Pons (tissue), 1 donor: Measurements from ENCODE around the gene MGLL.

ENCODE experiments used
- DNase-seq: peaks from one replicate; pipeline ENCODE4 v3.0.0-alpha.2; 2016; ENCODE audit warnings: low spot score

MGLL gene

DNA sequence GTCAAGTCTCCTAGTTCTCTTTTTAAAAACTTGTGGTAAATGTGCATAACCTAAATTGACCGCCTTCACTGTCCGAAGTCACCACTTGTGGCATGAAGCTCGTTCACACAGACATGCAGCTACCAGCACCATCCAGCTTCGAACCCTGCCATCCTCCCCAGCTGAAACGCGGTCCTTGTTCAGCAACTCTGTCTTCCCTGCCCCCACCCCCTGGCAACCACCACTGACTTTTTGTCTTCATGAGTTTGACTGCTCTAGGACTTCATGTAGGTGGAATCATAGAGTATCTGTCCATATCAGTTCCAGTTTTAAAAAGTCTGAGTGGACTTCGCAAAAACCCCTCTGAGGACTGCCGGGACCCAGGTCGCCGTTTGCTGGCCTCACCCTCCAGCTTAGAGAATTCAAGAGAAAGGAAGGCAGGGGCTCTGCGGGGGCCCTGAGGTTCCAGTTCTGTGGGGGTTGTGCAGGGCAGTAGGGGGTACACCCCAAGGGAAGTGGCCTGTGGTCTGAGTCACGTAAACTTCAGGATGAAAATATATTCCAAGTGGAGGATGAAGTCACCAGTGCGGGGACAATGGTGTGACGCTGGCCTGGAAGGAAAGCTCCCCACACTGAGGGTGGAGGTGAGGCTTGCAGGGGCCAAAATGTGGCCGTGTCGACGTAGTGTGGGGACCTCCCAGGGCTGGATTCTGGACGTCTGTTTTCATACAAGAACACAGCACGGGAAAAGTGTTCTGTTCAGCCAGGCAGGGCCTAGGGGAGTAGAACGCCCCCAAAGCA, 82.0 kb downstream of the MGLL start:
- DNase-seq = no peak

DNA sequence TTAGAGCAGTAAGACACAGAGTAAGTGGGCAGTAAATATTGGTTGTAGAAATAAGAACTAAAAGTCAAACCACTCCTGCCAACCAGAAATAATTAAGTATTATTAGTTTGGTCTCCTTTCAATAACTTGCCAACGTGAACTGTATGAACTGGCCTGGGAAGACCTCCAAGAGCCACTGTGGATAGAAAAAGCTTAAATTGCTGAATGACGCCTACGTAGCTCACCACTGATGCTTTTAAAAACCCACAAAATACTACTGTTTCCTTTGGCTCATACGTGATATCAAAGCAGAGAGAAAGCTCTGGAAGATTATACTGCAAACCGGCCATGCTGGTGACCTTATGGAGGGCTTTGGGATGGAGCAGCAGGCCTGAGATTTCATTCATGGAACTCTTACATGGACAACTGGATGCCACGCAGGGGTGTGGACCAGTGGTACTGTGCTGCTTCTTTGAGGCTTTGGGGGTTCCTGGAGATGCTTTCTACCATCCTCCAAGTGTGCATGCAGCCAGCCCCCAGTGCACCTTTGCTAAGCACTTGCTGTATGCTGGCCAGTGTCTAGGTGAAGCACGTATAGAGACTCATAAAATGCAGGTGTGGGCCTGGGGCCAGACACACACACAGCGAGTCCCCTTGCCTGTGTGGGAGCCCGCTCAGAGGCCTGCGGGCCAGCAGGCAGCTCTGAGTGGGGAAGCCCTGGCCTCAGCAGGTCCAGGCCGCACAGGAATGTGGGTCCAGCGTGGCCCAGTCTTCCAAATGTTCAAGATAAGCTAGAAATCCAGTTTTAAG, 82.8 kb downstream of the MGLL start:
- no peak for DNase-seq

DNA sequence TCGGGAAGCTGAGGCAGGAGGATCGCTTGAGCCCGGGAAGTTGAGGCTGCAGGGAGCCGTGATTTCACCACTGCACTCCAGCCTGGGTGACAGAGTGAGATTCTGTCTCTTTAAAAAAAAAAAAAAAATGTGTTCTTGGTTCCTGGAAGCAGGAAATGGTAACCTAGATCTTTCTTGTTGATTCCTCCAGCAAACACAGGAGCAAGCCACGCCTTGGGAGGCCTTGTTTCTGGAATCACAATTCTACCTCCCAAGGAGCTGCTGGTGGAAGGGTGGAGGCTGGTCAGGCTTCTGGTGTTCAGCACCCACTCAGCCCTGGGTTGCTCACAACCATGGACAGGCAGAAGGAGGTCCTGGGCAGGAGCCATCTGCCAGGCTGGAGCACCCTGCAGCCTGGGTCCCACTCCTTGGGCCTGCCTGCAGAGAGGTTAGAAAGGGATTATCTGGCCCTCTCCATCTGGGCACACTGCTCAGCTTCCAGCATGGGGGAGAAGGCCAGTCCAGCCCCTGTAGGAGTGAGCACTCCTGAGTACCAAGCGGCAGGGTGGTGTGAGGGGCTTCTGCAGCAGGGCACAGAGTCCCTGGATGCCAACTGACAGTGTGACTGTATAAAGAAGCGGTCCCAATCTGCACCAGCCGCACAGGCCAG, 84.0 kb downstream of the MGLL start:
- DNase-seq = no peak

DNA sequence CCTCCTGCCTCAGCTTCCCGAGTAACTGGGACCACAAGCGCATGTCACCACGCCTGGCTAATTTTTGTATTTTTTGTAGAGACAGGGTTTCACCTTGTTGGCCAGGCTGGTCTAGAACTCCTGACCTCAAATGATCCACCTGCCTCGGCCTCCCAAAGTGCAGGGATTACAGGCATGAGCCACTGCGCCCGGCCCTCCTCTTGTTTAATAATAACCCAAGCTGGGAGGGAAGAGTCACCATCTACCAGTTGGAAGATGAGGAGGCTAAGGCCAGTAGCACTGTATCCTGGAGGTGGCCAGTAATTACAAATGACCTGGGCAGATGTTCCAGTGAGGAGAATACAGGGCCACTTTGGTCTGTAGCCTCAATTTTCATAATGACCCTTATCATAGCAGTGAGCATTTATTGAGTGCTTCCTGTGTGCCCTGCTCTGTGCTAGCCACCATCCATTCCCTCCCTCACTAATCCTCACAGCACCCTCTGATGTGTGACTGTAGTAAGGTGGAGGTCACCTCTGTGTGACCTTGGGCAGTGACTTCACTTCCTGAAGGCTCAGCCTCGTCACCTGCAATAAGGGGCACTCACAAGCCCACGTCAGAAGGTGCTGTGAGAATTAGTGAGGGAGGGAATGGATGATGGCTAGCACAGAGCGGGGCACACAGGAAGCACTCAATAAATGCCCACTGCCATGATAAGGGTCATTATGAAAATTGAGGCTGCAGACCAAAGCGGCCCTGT, 85.3 kb downstream of the MGLL start:
- no peak for DNase-seq

DNA sequence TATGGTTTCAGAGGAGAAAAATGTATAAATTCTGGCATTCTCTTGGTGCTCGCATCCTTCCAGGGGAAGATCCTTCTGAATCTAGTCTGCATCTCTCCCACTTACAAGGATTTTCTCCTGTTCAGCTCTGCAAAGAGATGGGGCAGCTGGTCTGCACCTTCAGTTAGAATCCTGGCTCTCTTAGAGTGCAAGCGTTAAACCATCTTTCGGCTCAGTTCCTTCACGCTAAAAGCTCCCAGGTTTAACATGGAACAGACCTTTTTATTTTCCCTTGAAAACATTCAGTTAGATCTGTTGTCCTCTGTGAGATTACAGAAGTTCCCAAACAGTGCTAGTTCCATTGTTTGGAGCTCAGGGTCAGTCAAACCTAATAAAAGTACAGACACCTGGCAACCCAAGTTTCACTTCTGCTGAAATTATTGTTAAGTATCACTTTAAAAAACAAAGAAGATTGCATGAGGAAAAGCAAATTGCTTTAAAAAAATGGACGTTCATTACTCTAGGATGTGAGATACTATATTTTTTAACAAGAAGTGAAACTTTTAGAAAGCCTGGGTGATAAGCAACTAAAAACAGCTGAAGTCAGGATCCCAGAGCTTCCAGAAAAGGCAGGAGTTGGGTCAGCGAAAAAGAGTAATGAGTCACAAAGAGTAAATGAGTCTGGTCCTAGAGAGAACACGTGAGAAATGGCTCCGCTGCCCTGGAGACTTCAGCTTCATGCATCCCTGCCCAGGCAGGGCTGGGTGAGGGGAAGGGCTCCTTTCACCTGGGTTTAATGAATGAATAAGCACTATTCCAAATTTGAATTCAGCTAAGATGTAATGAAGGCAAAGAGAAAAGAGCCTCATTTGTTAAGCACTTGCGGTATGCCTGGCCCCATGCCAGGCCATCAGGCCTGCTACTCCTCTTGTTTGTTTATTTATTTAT, 86.3 kb downstream of the MGLL start:
- peak; percentile 80 for DNase-seq

DNA sequence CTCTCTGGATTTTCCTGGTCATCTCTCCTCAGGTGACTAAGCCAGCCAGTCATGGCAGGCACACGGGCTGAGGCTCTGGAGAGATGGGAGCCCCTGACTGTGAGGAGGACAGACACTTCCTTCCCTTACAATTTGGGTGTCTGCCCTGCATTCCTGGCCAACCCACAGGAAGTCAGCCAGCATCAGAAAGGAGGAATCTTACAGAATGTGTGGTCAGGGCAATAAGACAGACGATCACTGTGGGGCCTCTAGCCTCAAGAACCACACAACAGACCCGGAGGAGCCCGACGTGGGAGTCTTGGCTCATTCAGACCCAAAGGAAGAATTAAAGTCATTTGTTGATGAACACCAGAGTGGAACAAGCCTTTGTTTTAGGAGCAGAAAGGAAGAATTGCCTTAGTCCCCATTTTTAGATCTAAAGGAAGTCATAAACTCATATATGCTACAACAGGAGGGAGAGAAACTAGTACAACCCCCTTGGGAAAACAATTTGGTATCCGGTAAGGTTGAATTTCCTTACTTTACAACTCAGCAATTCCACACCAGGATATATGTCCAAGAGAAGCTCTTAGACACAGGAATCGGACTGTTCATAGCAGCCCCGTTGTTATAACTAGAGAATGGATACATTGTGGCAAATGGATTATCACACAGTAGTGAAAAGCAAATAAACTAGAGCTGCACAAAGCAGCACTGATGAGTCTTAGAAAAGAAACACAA, 87.4 kb downstream of the MGLL start:
- DNase-seq = peak; percentile 81

DNA sequence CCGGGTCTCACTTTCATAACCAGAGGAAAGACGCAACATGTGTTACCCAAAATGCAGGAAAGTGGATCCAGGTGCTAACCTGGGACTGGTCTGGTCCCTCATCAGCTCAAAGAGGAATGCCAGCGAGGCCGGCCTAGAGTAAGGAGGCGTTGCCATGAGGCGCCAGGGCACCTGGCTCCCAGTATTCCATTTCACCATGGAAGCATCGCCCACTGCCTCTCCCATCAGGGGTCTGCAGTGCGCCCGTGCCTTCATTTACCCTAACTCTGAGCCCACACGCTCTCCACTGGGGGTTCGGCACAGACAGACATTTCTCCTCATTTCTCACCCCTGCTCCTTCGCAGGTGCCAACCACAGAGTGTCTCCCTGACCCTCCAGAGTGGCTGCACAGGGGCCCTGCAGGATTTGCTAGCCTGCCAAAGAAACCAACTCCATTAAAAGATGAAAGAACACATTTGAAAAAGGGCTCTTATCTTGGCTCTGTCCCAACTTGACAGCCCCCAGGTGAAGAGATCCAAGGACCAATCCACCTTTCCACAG, 88.1 kb downstream of the MGLL start:
- DNase-seq = no peak

DNA sequence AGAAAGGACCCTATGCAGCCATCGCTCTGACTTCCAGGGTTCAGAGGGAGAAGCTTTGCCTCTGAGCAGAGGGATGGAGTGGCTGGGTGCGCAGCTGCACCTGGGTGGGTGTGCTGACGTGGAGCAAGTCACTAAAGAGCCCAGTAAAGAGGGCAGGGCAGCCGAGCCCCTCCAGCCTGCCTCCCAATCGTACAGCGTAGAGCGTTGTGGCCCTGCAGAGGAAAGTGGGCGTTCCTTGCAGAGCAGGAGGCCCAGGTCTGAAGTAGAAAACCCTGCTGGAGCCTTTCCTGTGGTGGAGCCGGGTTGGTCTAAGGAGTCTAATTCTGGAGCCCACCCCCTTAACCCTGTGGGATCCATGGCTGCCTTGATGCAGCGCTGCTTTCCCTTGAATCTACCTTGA, 88.5 kb downstream of the MGLL start:
- DNase-seq = no peak

DNA sequence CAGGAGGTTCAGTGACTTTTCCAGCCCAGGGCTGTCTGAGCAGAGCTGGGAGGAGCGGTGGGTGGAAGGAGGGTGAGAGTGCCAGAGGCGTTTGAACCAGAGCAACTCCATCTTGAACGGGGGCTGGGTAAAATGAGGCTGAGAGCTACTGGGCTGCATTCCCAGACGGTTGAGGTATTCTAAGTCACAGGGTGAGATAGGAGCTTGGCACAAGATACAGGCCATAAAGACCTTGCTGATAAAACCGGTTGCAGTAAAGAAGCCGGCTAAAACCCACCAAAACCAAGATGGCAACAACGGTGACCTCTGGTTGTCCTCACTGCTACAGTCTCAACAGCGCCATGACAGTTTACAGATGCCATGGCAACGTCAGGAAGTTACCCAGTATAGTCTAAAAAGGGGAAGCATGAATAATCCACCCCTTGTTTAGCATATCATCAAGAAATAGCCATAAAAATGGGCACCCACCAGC, 89.4 kb downstream of the MGLL start:
- no peak for DNase-seq

DNA sequence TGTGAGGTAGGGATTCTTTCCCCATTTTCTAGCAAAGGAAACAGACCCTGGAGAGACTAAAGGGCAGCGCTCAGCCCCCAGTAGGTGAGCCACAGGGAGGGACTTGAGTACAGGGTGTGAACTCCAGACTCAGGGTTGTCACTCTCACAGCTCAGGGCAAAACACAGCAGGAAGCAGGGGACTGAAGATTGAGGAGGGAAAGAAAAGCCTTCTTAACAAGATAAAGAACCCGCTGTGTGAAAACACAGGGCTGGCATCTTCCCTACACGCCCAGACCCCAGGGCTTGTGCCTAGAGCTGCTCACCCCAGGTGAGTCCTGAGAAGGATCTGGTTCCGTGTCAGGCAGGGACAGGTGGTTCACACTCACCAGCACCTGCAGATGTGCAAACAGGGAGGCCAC, 90.0 kb downstream of the MGLL start:
- DNase-seq = no peak

DNA sequence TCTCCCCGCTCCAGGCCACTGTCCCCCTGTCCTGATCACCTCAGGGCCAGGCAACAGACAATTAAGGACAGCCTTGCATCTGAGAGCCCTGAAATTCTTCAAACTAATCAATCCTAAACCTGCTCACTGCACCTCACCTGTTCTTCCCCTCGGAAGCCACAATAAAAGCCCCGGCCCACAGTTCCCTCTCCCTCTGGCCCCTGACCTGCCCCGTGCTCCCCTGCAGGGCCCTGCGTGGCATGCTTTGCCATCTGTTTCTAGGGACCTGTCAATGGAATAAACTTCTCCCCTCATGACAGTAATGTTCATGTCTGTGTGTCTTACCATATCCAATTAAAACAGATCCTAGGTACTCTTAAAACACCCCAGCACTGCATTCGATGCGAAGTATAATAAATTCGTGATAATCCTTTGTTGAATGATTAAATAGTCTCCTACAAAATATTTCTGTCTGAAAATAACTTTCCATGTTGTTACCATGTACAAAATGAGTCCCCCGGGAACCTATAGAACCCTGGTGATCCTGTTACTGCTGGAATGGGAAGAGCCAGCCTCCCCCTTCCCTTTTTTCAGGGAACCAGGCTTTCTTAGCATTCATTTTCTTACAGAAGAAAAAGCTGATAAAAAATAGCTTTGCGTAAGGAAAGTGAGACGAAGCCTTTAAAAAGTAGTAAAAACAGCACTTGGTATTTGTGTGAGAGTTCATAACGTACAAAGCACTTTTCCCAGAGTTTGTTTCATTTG, 90.6 kb downstream of the MGLL start:
- no peak for DNase-seq

DNA sequence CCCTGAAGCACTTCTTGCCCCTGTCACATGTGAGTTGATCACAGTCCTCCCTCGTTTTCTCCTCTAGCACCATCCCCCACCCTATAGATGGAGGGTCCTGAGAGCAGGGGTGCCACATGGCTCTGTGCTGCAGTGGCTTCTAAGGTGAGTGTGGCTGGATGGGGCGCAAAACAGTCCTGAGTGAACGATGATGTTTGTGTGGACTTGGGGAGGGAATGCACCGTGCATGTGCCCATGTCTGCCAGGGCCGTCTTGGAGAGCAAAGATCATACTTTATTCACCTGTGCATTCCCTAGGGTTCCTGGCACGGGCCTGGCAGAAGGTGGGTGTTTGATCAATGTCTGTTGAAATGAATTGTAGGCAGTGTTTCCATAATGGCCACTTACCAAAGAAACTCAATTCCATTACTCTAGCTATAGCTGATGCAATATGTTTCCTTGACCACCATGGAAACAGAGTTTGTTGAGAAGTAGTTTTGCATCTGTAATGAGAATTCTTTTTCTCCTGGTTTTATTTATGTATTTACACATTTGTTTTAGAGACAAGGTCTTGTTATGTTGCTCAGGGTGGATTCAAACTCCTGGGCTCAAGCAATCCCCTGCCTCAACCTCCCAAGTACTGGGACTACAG, 91.5 kb downstream of the MGLL start:
- DNase-seq = no peak

DNA sequence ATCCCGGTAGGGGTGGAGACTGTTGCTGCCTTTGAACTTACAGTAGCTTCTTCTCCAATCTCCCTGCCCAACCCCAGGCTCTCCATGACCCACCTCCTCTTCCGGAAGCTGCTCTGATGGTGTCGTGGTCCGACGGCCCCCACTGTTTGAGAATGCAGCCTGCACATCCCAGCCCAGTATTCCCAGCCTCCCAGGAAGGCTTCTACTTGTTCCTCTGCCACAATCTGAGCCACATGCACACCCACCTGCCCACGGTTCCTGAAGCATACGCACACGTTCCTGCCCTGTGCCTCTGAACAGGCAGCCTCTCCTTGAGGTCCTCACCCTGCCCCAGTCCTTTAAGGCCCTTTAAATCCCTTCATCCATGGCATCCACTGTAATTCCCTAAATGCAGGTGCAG, 92.1 kb downstream of the MGLL start:
- no peak for DNase-seq

DNA sequence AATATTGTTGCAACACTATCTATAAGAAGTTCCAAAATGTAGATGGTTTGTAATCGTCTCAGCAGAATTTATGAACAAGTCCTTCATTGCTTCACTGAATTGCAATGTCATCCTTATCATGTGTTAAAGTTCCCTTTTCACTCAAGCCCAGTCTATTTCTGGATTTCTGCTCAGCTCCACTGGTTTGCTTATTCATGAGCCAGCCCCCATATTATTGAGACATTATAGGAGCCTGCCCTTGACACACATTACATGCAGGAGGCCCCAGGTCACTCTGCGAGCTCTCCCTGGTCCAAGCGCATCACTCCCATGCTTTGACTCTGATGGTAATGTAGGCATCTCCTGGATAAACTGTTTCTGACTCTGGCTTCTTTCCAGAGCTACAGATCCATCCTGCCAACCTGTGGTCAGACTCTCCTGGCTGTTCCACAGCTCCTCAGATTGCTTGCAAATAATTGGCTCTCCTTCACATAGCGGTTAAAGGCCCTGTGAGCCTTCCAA, 92.7 kb downstream of the MGLL start:
- peak; percentile 76 for DNase-seq

DNA sequence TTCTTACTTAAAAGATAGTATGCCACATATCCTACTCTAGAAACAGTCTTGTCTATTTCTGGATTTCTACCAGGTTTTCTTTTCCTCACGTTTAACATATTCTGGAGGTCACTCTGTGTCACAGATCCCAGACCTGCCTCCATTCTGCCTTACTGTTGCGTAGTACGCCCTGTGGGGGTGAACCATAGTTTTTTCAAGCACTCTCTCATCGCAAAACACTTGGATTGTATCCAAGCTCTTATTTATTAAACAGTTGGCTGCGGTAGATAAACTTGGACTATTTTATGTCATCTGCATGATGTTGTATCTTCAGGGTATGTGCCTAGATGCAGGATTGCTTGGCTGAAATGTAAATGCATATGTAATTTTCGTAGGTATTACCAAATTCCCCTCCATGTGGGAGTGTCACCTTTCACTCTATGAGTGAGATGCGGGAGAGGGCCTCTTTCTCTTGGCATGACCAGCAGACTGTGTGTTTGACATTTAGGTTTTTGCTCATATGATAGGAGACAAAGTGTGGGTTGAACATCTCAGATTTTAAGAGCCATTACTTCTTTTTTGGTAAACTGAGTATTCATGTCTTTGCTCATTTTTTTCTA, 93.8 kb downstream of the MGLL start:
- no peak for DNase-seq

DNA sequence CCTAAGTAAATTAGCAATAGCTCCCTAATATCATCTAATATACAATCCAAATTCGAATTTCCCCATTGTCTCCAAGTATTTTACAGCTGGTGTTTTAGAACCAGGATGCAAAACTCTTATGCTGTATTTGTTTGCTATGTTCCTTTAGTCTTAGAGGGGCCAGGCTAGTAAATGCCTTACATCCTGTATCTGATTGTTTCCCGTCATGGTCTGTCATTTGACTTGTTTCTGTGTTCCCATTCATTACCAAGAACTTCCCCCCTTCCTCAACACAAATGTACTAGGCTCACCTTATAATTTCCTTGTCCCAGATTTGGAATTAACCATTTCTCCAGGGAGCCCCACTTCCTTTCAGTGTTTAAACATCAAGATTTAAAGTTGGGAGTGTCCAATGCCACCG, 95.4 kb downstream of the MGLL start:
- DNase-seq = no peak

DNA sequence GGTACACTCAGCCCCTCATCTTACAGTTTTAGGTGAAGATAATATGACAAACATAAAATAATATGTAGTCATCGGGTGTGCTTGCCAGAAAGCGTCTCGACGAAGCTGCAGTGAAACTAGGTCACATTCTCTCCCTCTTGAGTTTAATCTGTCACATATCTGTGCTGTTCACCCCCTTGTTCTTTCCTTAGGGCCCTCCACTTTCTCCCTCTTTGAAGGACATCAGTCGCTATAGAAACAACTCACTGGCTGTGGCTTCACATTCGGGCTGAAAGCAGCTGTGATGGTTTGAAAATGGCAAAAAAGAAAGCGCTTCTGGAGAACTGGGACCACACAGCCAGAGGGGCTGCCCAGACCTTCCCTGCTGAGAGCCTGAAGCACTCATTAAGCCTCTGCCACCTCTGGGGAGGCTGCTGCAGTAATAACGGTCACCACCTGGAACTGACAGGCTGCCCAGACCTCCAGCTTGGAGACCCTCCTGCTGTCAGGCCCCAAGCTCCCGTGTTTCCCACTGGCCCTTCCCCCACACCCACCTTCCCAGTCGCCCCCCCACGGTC, 99.2 kb downstream of the MGLL start:
- no peak for DNase-seq
